GM21447 (cell line): ENCODE results near the gene ARFGAP3.

Experiments used
- ATAC-seq: cut with Tn5 transposase; IDR thresholded peaks from one replicate; pipeline ENCODE4 v1.9.1; 2021; ENCODE audit not compliant: unreplicated experiment

ARFGAP3 gene

DNA sequence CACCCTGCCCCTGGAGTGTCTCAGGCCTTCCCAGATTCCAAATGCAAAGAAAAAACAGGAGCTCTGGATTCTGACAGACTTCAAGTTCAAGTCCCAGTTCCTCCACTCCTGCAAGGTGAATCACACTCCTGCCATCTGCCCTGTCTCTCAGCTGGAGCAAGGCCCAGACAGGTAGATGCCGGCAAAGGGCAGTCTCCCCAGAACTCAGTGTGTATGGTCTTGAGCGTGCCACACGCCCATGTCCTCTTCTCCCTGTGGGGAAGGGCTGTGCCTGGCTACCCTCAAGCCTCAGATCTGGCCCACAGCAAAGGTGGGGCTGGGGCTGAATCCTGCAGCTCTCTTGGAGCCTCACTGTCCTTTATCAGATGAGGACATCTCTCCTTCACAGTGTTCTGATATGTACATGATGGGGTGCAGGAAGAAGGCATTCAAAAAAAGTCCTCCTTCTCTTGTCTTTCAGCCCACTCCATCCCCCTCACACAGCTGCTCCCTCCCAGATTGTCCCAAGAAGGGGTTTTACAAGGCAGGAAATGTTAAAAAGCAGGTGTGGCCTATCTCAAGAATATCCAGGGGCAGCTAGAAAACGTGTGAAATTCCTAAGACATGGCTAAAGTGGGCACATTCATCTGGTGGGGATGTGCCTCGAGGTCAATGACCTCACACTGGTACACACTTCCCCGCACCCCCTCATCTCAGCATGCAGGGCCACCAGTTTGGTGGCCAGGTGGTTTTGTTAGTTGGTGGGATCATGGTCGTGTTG is 27.7 kb upstream of the ARFGAP3 start:
- no peak for ATAC-seq

DNA sequence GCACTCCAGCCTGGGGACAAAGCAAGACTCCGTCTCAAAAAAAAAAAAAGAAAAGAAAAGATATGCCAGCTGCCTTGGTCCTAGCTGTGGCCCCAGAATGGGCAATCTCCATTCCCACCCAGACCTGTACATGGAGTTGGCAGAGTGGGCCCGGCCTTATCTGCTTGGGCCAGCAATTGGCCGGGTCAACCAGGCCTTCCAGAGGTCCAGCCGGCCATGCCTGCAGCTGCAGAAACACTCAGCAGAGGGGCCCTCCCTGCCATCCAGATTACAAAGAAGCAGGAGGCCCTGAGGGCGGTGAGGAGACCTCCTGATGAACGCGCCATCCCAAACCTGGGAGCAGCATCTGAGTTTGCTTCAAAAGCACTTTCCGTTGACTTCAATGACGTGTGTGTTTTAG is 26.9 kb upstream of the ARFGAP3 start:
- no peak for ATAC-seq

- no peak for ATAC-seq
Observed at GRCh38 chr22:42883121-42883520, 26.0 kb upstream of the ARFGAP3 start.

- no peak for ATAC-seq
Observed at GRCh38 chr22:42881982-42882656, 25.0 kb upstream of the ARFGAP3 start.

GRCh38 chr22:42881298-42881697 is 24.2 kb upstream of the ARFGAP3 start:
- ATAC-seq = no peak

- no peak for ATAC-seq
Observed at GRCh38 chr22:42880815-42881214, 23.7 kb upstream of the ARFGAP3 start.

DNA sequence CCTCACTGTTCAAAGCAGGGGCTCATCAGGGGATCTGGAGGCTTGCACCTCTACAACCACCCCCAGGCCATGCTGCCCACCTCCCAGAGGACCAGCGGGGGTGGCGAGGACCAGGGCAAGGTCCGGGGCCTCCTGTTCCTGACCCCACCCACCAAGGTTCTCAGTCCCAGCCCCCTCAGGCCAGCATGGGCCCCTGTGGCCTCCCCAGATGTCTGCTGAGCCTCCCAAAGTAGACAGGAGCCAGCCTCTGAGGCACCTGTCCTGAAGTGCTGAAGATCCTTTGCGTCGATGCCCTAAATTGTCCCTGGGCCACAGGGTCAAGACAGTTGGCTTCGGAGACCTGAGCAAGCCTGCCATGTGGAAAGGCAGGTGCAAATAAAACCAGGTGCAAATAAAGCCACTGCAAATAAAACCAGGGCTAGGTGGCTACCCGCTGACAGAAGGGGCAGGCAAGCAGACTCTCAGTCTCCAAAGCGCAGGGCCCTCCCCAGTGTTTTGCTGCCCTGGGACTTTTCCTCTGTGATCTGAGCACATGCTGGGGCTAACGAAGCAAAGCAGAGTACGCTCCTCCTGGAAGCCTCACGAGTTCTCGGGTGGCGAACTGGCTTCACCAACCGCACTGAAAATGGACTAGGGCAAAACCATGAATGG is 22.4 kb upstream of the ARFGAP3 start:
- no peak for ATAC-seq

DNA sequence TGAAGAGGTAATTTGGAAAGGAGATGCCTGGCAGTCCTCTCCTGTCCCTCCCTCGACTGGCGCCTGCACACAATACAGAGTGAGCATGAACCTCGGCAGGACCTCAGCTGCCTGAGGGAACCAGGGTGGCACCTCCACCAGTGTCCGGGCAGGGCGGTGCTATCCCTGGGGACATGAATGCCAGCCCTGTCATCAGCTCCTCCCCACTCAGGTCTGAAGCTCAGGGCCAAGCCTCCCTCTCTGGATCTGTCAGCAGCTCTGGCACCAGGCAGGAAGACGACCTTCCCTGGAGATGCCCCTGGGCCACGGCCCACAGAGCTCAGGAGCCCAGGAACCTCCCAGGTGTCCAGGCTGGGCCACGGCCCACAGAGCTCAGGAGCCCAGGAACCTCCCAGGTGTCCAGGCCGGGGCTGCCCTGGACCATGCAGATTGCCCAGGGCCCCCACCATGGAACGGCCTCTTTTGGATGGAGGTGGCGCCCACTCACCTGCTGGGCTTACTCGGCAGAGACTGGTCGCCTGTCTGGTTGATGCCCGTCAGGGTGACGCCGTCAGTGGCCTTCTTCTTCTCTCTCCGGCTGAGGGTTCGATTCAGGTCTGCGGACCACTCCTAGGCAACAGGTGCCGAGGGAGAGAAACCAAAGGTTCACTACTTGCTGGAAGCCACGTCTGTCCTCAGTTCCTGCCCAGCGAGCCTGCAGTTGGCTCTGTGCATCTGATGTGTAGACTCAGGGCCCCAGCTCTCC is 21.7 kb upstream of the ARFGAP3 start:
- no peak for ATAC-seq

- ATAC-seq = no peak
Observed at GRCh38 chr22:42877597-42878340, 20.7 kb upstream of the ARFGAP3 start.

- no peak for ATAC-seq
Observed at GRCh38 chr22:42877158-42877557, 20.1 kb upstream of the ARFGAP3 start.

- no peak for ATAC-seq
Observed at GRCh38 chr22:42876041-42876440, 19.0 kb upstream of the ARFGAP3 start.

DNA sequence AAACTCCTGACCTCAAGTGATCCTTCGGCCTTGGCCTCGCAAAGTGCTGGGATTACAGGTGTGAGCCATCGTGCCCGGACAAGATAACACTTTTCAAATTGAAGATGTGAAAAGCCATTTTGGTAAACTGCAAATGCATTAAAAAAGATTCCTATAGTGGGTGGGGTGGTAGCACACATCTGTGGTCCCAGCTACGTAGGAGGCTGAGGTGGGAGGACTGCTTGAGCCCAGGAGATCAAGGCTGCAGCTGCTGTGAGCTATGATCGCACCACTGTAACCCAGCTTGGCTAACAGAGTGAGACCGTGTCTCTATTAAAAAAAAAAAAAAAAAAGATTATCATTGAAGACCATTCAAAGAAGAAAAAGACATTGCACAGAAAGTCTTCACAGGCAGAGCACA is 16.9 kb upstream of the ARFGAP3 start:
- ATAC-seq = no peak

GRCh38 chr22:42873356-42873755 is 16.3 kb upstream of the ARFGAP3 start:
- no peak for ATAC-seq

DNA sequence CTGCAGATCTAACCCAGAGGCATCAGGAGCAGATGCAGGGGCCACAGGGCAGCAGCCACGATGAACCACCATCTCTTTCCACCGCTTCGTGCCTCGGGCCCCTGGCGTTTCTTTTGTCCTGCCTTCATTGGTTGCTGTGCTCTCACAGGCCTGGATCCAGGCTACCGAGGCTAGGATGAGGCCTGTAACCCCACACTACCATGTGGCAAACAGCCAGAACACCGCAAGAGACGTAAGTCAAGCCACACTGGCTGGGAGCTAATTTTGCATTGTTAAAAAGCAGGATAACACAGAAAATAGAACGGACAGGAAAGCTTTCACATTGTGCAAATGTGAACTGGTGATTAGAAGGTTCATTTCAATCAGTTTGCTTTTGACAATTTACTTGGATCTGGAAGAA is 15.7 kb upstream of the ARFGAP3 start:
- no peak for ATAC-seq

DNA sequence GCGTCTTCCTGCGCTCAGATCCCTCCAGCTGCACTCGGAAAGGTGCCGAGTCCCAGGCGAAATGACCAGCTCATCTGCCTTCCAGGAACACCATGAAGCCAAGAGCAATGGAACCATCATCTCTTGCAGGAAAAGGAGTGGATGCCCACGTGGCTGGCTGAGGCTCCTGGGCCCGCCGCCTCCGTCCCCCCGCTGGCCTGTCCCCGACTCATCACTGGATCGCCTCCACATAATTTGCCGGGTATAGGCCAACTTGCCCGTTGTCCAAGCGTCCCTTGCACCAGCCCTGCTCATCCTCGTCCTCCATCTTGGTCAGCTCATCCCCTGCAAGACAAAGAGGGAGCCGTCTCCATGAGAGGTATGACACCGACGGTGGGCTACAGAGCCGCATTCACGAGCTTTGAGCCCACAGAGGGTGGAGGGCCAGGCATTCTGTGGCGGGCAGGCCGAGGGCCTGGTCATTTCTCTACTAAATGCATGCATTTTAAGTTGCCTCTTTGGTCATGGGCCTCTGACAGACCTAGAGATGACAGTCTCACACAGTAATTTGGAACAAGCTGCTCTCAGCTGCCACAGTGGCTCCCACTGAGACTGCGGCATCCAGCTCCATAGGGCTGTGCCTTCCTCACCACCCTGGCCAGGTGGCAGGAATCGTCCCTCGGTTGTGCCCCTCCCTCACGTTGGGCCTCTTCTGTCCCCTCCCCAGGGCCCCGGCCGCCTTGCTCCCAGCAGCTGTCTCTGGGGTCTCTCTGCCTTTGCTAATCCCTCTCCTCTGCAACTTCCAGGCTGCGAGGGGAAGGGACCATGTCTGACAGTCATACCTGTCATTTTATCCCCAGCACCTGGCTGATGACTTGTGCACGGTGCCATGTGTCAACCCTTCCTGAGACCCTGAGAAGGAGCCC is 14.3 kb upstream of the ARFGAP3 start:
- no peak for ATAC-seq

DNA sequence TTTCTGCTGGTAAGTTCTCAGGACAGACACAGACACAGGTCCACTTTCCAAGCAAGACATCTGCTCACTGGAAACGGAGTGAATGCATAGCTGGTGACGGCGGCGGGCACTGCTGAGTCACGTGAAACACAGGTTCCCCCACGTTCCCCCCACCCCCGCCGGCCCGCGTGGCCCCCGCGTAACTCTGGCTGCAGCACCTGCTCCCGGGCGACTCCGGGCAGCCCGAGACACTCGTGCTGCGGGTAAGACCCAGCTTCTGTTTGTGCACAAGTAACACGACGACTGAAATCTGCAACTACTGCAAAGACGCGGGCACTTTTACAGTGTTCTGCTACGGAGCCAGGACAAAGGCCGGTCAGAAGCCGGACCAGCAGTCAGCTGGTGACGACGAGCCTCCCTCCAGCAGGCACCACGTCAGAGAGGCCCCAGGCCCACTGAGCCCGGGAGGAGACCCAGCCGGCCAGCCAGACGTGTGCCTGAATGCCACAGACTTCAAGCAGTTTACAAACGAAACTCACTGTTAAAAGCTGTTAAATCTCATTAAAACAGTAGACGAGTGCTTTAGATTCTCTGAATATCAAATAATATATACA is 12.9 kb upstream of the ARFGAP3 start:
- ATAC-seq = no peak

GRCh38 chr22:42869463-42869862 is 12.4 kb upstream of the ARFGAP3 start:
- no peak for ATAC-seq

GRCh38 chr22:42868751-42869251 is 11.7 kb upstream of the ARFGAP3 start:
- ATAC-seq = no peak

DNA sequence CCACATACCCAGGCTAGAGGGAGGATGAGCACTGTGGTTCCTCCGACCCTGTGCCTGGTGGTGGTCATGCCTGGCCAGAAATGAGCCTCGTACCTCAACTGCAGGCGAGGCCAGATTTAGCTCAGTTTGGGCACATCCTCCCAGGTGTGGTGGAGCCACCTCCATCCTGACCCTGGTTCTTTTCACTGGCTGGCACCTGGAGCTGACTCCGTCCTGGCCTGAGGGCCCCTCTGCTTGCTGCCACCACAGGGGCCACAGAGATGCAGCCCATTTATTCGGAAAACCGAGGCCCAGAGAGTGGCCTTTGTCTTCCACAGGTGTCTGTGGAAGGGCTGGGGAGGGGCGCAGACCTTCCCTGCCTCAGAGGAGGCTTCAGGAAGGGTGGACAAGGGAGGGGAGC is 9.0 kb upstream of the ARFGAP3 start:
- ATAC-seq = no peak
